ENCODE measurements around the gene CBX4. TPM values are rescaled to one million over a fixed set of nuclear protein-coding genes. Genes with fewer than 3 reads are reported as not detected.

The CBX4 gene
- total RNA-seq, 4 donors from 2014 or later: 0.26 to 8.4 (median 3.5) TPM

GRCh38 chr17:79836972-79837887 lies 2.0 kb downstream of the CBX4 start:
- peak overlapping the region in 1 of 2 donors; percentile 58 for H3K4me3 ChIP-seq
- no peak overlapping the region for H3K27ac ChIP-seq
- no peak for TF ChIP-seq POLR2A (IDR thresholded peaks at IDR 0.05)
- TF ChIP-seq CTCF (IDR thresholded peaks at IDR 0.05): no peak
- H3K36me3 ChIP-seq: no peaks in the 10 kb centered on the region
- H3K9me3 ChIP-seq: no peaks in the 10 kb centered on the region
- DNase-seq: peak in 1 of 2 donors; percentile 43
- H3K4me1 ChIP-seq: peaks cover 0 to 25% of the 10 kb centered on the region in 2 donors
- intact Hi-C loops (cut with DNase I; ENCODE audit: low total_unique reads): no loop called here
- peaks cover 17 to 27% of the 10 kb centered on the region in 2 donors for H3K27me3 ChIP-seq

DNA sequence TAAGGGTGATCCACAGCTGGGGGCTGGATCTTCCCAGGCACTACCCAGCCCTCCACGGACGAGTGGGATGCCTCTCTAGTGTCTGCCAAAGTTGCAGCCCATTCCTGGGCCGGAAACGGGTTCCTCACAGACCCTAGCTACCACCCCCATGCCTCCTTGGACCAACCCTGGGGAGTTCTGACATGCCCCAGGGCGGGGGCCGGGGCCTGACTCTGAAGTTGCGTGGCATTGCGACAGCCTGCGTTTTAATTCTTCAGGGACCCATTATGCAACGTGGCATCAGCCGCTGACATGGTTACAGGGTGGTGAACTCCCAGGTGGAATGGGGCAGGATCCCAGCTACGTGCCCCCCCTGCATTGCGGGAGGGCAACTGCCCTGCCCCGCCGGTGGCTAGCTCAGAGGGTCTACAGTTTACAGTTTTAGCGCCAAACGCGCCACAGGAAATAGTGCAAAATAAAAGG lies 2.7 kb downstream of the CBX4 start:
- H3K36me3 ChIP-seq: no peaks in the 10 kb centered on the region
- TF ChIP-seq POLR2A (IDR thresholded peaks at IDR 0.05) (no peak), CTCF (IDR thresholded peaks at IDR 0.05) (no peak)
- H3K4me3 ChIP-seq: no peak overlapping the region
- H3K4me1 ChIP-seq: peaks cover 0 to 27% of the 10 kb centered on the region in 2 donors
- no peak overlapping the region for H3K27ac ChIP-seq
- H3K9me3 ChIP-seq: no peaks in the 10 kb centered on the region
- DNase-seq: no peak
- H3K27me3 ChIP-seq: peaks cover 10 to 20% of the 10 kb centered on the region in 2 donors
- intact Hi-C loops (cut with DNase I; ENCODE audit: low total_unique reads): no loop called here

DNA sequence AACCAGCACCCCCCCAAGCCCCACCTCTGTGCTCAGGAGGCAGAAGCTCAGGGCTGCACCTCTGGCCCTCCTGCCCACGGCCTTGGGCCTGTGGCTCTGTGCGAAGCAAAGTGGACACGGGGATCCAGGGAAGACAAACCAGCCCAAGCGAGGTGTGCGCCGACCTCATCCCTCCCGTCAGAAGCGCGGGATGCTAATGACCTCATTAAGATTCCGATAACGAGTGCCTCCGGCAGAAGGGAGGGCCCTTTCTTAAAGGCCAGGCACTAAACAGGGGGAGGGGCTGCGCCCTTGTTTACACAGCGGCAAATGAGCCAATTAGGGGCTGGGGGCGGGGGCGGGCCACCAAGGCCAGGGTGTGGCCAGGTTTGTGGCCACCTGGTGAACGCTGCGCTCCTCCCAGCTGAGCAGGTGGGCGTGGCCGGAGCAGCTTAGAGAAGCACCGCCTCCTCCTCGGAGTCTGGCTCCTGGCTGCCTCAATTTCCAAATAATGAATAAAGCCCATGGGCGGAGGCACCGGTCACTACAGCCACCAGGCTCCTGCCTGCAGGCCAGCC lies 3.2 kb downstream of the CBX4 start:
- peaks cover 0 to 28% of the 10 kb centered on the region in 2 donors for H3K4me1 ChIP-seq
- H3K27ac ChIP-seq: no peak overlapping the region
- H3K27me3 ChIP-seq: peaks cover 5 to 15% of the 10 kb centered on the region in 2 donors
- no peaks in the 10 kb centered on the region for H3K9me3 ChIP-seq
- intact Hi-C loops (cut with DNase I; ENCODE audit: low total_unique reads): no loop called here
- no peak for TF ChIP-seq CTCF (IDR thresholded peaks at IDR 0.05)
- no peak for TF ChIP-seq POLR2A (IDR thresholded peaks at IDR 0.05)
- DNase-seq: no peak
- no peak overlapping the region for H3K4me3 ChIP-seq
- no peaks in the 10 kb centered on the region for H3K36me3 ChIP-seq

DNA sequence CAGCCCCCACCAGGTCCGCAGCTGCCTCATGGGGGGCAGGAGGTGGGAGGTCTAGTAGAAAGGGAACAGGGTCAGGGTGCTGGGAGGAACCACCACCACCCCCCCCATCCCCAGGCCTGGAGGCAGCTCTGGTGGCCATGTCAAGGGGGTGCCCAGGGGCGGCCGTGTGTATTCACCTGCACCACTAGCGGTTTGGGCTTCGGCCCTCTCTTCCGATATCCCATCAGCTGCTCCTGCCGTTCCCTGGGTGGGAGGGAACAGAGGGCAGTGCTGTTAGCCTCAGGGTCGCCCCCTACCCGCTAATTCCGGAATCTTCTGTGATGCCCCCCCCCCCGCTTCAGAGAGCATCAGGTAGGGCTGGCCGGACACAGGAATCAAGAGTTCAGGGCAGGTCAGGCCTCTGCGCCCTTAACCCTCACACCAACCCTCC lies 3.8 kb downstream of the CBX4 start:
- intact Hi-C loops (cut with DNase I; ENCODE audit: low total_unique reads): no loop called here
- Histone ChIP-seq H3K9me3 (no peaks in the 10 kb centered on the region), H3K36me3 (no peaks in the 10 kb centered on the region), H3K4me1 (peaks cover 0 to 27% of the 10 kb centered on the region in 2 donors), H3K27me3 (peaks cover 4 to 10% of the 10 kb centered on the region in 2 donors), H3K27ac (no peak overlapping the region), H3K4me3 (no peak overlapping the region)
- TF ChIP-seq CTCF (IDR thresholded peaks at IDR 0.05): no peak
- no peak for TF ChIP-seq POLR2A (IDR thresholded peaks at IDR 0.05)
- DNase-seq: no peak
